Stimulated activated CD4-positive, alpha-beta T cell treated with anti-CD3 and anti-CD28 coated beads, Interleukin-2, amount 100 ng/mL, for 4 hours (primary cell): ENCODE results near the gene ANKS1A.
A peak's percentile ranks its signal among the peaks of the same experiment; 100 is the strongest.
"Not testable (repeated sequence)": the region's sequence is repeated elsewhere in the genome, so short reads cannot be mapped to it uniquely, and the experiment has no call there.

Experiments used
- DNase-seq: peaks from one replicate; pipeline ENCODE4 v3.0.0-alpha.2; 2020; ENCODE audit warnings: low read depth

Gene ANKS1A

DNA sequence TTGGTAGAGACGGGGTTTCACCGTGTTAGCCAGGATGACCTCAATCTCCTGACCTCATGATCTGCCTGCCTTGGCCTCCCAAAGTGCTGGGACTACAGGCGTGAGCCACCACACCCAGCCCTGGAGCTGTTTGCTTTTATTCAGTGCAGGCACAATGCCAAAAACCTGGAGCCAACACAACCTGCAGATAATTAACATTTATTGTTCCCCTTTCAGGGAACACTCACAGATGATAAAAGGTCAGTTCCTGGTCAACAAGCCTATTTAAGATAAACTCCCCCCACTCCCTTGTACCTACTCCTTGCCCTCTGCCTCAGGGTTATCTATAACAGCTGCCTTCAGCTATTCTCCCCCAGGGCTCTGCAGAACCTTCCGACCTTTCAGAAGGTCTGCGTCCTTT lies 218.7 kb downstream of the ANKS1A start:
- not testable (repeated sequence) for DNase-seq

DNA sequence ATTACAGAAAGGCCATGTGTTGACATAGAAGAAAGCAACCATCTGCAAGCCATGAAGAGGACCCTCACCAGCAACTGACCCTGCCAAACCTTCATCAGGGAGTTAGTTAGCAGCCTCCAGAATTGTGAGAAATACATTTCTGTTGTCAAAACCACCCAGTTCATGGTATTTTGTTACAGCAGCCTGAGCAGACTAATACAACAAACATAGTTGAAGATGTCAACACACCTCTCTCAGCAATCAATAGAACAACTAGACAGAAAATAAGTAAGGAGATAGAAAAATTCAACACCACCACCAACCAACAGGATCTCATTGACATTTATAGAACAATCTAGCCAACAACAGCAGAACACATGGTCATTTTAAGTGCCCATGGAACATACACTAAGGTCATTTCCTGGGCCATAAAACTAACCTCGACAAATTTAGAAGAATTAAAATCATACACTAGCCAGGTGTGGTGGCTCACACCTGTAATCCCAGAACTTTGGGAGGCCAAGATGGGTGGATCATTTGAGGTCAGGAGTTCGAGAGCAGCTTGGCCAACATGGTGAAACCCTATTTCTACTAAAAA lies 219.3 kb downstream of the ANKS1A start:
- DNase-seq: no peak

DNA sequence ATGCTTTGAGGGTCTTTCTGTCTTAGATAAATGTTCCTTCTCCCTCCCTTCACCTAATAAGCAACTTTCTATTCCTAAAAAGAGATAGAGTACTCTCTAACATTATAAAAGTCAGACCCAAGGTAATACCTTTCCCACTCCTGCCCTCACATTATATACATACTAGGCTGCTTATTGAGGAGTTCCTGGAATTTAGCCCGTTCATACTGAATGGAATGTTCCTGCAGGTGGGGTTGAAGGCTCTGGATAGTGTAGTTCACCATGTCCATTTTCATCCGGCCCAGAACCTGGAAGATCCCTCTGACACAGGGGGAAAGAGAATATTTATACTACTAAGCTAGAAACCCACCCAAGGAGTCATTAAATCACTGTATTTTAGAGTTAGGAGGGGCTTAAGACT lies 231.7 kb downstream of the ANKS1A start:
- no peak for DNase-seq

DNA sequence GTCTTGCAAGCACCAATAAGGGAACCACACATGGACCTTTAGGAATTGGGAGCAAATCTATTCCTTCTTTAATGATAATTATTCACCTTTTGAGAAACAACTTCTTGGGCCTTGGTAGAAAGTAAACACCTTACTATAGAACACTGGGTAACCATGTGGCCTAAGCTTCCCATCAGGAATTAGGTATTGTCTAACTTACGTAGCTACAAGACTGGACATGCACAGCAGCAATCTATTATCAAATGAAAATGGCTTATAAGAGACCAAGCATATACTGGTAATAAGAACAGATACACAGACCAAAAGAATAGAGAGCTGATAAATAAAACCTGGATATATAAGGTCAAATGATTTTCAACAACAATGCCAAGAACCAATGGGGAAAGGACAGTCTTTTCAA lies 235.3 kb downstream of the ANKS1A start:
- DNase-seq: no peak

DNA sequence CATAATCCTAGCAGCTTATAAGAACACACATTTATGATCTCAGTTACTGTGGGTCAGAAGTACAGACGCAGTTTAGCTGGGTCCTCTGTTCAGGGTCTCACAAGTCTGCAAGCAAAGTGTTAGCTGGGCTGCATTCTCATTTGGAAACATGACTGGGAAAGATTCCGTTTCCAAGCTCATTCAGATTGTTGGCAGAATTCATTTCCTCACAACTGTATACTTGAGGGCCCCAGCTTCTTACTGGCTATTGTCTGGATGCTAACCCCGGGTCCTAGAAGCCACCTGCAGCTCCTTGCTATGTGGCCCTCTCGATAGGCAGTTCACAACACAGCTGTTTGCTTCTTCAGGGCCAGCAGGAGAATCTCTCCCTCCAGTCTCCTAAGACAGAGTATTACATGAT lies 239.0 kb downstream of the ANKS1A start:
- no peak for DNase-seq

DNA sequence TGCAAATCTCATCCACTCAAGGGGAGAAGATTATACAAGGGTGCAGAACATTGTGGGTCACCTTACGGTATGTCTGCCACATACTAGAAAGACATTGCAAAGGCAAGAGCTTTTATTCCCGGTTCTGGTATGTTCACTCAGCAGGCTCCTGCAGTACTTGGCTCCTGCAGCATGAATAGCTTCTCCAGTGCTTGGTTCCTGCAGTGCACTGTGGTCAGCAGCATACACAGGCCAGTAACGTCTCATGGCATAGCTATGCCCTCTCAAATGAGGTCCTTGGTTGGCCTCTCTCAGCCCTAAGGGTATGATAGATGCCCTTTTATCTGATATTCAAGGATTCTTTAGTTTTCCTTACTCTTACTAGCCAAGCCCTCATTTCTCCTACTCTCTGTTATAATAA lies 239.4 kb downstream of the ANKS1A start:
- no peak for DNase-seq

DNA sequence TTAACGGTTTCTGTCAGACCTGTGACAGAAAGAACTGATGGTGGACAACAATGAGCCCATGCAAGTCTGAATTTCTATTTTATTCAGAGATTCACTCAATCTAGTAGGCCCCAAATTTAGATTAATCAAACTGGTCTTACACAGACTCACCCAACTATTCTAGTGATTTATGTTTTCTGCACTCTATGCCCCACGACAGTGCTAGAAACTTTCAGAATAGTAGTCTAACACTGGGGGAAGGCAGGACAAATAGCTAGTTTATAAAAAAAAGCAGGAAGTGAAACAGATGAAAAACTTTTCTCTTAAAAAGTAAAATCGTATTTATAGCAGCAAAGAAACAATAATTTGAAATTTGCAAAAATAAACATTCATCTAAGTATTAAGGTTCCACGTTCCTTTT lies 247.1 kb downstream of the ANKS1A start:
- no peak for DNase-seq

DNA sequence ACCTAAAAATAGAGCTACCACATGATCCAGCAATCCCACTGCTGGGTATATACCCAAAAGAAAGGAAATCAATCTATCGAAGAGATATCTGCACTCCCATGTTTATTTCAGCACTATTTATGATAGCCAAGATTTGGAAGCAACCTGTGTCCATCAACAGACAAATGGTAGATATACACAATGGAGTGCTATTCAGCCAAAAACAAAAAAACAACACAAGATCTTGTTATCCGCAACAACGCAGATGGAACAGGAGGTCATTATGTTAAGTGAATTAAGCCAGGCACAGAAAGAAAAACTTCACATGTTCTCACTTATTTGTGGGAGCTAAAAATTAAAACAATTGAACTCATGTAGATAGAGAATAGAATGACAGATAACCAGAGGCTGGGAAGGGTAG lies 249.1 kb downstream of the ANKS1A start:
- DNase-seq: not testable (repeated sequence)

DNA sequence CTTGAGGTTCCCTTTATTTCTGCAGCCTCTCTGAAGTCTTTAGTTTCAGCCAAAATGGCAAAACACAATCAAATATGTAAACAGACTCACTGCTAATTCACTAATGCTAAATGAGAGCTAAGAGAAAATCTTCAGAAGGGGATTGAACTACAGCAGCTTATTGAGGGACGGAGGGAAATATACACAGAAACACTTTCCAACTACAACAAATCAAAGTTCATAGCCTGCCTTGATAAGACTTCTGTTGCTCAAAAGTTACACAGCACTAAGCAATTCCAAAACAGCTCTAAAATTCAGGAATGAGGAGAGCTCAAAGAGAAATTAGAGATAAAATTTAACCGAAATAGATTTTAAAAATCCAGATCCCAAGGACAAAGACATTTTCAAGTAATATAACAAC lies 250.4 kb downstream of the ANKS1A start:
- no peak for DNase-seq

DNA sequence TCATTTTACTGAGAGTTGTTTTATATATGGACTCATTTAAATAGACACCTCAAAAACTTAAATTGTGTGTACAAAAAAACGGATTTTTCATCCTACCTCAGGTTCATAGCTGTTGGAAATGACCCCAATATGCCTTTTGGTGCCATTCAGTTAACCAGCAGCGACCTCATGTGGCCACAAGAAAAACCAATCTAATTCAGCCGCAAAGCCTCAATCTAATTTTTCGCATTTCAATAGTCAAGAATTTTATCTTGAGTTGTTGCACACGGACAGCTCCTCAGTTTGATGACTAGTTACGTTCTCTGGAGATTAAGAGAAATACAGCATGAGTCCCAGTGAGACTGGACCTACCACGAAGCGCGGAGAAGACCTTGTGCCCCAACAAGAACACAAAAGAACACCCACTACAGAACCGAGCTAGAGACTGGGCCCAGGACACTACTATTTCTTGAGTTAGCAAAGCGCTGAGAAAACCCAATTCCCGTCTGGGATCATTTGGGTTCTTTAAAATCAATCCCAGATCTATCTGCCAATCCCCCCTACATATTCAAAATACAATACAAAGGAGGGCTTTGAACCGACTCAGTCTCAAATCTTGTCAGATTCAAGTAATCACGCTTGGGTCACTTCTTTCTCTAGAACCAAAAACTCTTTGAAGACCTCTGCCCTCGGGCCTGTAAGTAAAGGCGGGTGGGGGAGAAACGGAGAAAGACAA lies 251.0 kb downstream of the ANKS1A start:
- DNase-seq: peak; percentile 11

DNA sequence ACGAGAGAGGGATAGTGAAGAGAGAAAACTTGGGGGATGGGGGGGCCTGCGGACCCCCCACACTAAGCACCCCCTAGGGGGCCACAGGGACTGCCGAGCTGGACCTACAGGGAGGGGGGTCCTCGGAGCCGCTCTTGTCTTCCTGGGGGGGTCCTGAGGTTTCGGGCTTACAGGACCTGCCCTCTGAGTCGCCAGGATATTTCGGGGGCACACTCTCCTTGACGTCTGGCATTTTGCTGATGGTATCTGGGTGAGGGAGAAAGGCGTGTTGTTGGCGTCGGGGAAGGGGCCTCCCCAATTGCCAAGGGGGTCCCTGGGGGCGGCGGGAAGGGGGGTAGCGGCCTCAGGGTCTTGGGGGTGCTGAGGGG lies 251.6 kb downstream of the ANKS1A start:
- DNase-seq: no peak
